HepG2 (cell line): ENCODE results near the gene PLPPR3. TPM values are rescaled to one million over a fixed set of nuclear protein-coding genes. Genes with fewer than 3 reads are reported as not detected.

ENCODE experiments used
- ATAC-seq: fragments of 200-7000 bp; cut with Tn5 transposase; 3 replicates; pipeline ENCODE4 v1.9.1; 2020; ENCODE audit warnings: mild to moderate bottlenecking, moderate library complexity
- BruUV-seq: library from RNA; stranded (reverse); fragments of 400-500 nt; replicated peaks from 2 replicates; lab custom pipeline; 2021; lab: Mats Ljungman, UMichigan
- CTCF ChIA-PET: fragments of 300-600 bp; formaldehyde crosslinking; extraction: SDS; loops from one replicate; lab custom pipeline; 2021; ENCODE audit warnings: low total read pairs, inconsistent platforms, low intra/inter-chr PET ratio; lab: Yijun Ruan, JAX
- POLR2A ChIA-PET: fragments of 350-600 bp; sonication (Branson Sonifier 250); formaldehyde crosslinking; loops from one replicate; lab custom pipeline; 2020; ENCODE audit warnings: antibody characterized with exemption, inconsistent platforms; lab: Yijun Ruan, JAX
- DNase-seq: peaks from one replicate; pipeline ENCODE4 v3.0.0-alpha.2; 2015; ENCODE audit warnings: low spot score
- FAIRE-seq: peaks from 3 replicates; lab custom pipeline; 2011; peaks lifted over from hg19 to GRCh38; lab: Jason Lieb, UNC
- H2AFZ ChIP-seq: one replicate; pipeline ENCODE4 v1.6.1; 2011; ENCODE audit warnings: low read length, inconsistent platforms
- H3K27ac ChIP-seq: fragments of 300-600 bp; 3 replicates; pipeline ENCODE4 v1.8.0; 2011; ENCODE audit warnings: mixed run types, mild to moderate bottlenecking, mixed read lengths, low read length, inconsistent platforms; ENCODE audit not compliant: insufficient read depth; ENCODE audit errors: extremely low read length
- H3K27me3 ChIP-seq, 2 experiments: fragments of 200-600 bp in 1 of 2; 2 replicates in 1 of 2; 3 replicates in 1 of 2; pipeline versions ENCODE4 v1.6.0 to v1.8.0; 2011; ENCODE audit warnings: low read length in 2 of 2, mild to moderate bottlenecking in 2 of 2, moderate library complexity in 2 of 2, inconsistent platforms in 1 of 2; ENCODE audit not compliant: insufficient read depth in 2 of 2, control insufficient read depth in 1 of 2
- H3K36me3 ChIP-seq, 2 experiments: fragments of 200-600 bp in 1 of 2; replicated peaks in 1 of 2; 2 replicates in 1 of 2; 3 replicates in 1 of 2; pipeline versions ENCODE4 v1.5.1 to v1.8.0; 2011; ENCODE audit warnings: low read length in 2 of 2, inconsistent platforms in 1 of 2; ENCODE audit not compliant: insufficient read depth in 2 of 2, control insufficient read depth in 1 of 2
- H3K4me1 ChIP-seq: 2 replicates; pipeline ENCODE4 v1.5.1; 2012; ENCODE audit warnings: low read length, inconsistent platforms; ENCODE audit not compliant: insufficient read depth
- H3K4me2 ChIP-seq: 2 replicates; pipeline ENCODE4 v1.6.0; 2011; ENCODE audit warnings: low read depth, low read length, inconsistent platforms
- H3K4me3 ChIP-seq, 3 experiments: fragments of 200-600 bp in 1 of 3; sonication (generic), shearing (Covaris generic) in 1 of 3; replicated peaks in 1 of 3; 2 replicates each; pipeline ENCODE4 v1.5.1; 2011 to 2016; ENCODE audit warnings: low read length in 3 of 3, inconsistent platforms in 2 of 3, low read depth in 2 of 3, mild to moderate bottlenecking in 2 of 3, control low read depth in 1 of 3, mixed read lengths in 1 of 3; ENCODE audit not compliant: insufficient read depth in 1 of 3
- H3K79me2 ChIP-seq: one replicate; pipeline ENCODE4 v1.6.1; 2011; ENCODE audit warnings: low read length, inconsistent platforms; ENCODE audit not compliant: insufficient read depth
- H3K9ac ChIP-seq: 2 replicates; pipeline ENCODE4 v1.6.0; 2011; ENCODE audit warnings: mild to moderate bottlenecking, low read depth, low read length, inconsistent platforms; ENCODE audit not compliant: insufficient read depth
- H3K9me3 ChIP-seq: 2 replicates; pipeline ENCODE4 v1.5.1; 2012; ENCODE audit warnings: mild to moderate bottlenecking, low read length
- H4K20me1 ChIP-seq: 2 replicates; pipeline ENCODE4 v1.6.0; 2011; ENCODE audit warnings: inconsistent platforms, mild to moderate bottlenecking, low read length, moderate library complexity; ENCODE audit not compliant: insufficient read depth
- MAFF ChIP-seq: IDR thresholded peaks from 2 replicates; pipeline ENCODE4 v1.6.1; 2011; ENCODE audit warnings: low read depth, low read length, improper control_type of control experiment
- MAFK ChIP-seq, 2 experiments: IDR thresholded peaks in 1 of 2; conservative IDR thresholded peaks in 1 of 2; 2 replicates each; pipeline ENCODE4 v1.6.1; 2011; ENCODE audit warnings: improper control_type of control experiment in 2 of 2, low read length in 2 of 2
- NFATC3 ChIP-seq: sonication (generic); formaldehyde crosslinking; IDR thresholded peaks from 2 replicates; pipeline ENCODE4 v1.5.1; 2020; ENCODE audit warnings: mild to moderate bottlenecking, missing genetic modification reagents
- RARG ChIP-seq: sonication (generic); formaldehyde crosslinking; IDR thresholded peaks from 2 replicates; pipeline ENCODE4 v1.4.0; 2020; ENCODE audit warnings: low read depth, mild to moderate bottlenecking, missing genetic modification reagents
- RCOR2 ChIP-seq: IDR thresholded peaks from 2 replicates; pipeline ENCODE4 v1.6.1; 2016; ENCODE audit warnings: missing biosample characterization, missing genetic modification reagents
- SP1 ChIP-seq, 2 experiments: fragments of 450-650 bp in 1 of 2; sonication (generic) in 1 of 2; formaldehyde crosslinking in 1 of 2; IDR thresholded peaks; 2 replicates each; pipeline versions ENCODE4 v1.4.0 to v1.6.1; 2016 to 2020; ENCODE audit warnings: missing genetic modification reagents in 1 of 2
- ZBTB7A ChIP-seq: sonication (generic); formaldehyde crosslinking; IDR thresholded peaks from 2 replicates; pipeline ENCODE4 v1.8.0; 2022; ENCODE audit warnings: mild to moderate bottlenecking, missing genetic modification reagents
- ZNF121 ChIP-seq: sonication (generic); formaldehyde crosslinking; IDR thresholded peaks from 2 replicates; pipeline ENCODE4 v1.5.0; 2020; ENCODE audit warnings: mild to moderate bottlenecking, missing genetic modification reagents
- ZNF329 ChIP-seq: sonication (generic); formaldehyde crosslinking; IDR thresholded peaks from 2 replicates; pipeline ENCODE4 v1.9.0; 2021; ENCODE audit warnings: low read depth, mild to moderate bottlenecking, missing genetic modification reagents
- ZNF816 ChIP-seq: sonication (generic); formaldehyde crosslinking; IDR thresholded peaks from 2 replicates; pipeline ENCODE4 v1.8.0; 2022; ENCODE audit warnings: missing genetic modification reagents, mild to moderate bottlenecking, borderline replicate concordance
- WGBS: methylation state at CpG from one replicate; pipeline ENCODE4 v1.1.6; 2017; ENCODE audit warnings: low lambda C conversion rate; 5-methylcytosine and 5-hydroxymethylcytosine counted together
- in situ Hi-C: cut with HindIII; loops from 2 replicates; pipeline ENCODE4 v1.10.0; 2017; ENCODE audit warnings: low pct_unique_long_range_greater_than_20kb; ENCODE audit not compliant: extremely low pct_ligation_motif_present
- intact Hi-C: fragments of 100-400 bp; cut with micrococcal nuclease; formaldehyde crosslinking; loops from one replicate; pipeline ENCODE4 v1.10.0; 2022; ENCODE audit not compliant: unreplicated experiment
- polyA plus RNA-seq, 8 experiments: library from polyadenylated mRNA; depleted of rRNA in 3 of 8; stranded (reverse) in 7 of 8; unstranded in 1 of 8; fragments of >200 nt; fragmentation: Illumina TruSeq in 4 of 8; extraction: Trizol in 4 of 8; gene quantifications; 2 replicates each; pipeline versions ENCODE4 v1.2.1 to v1.2.3, GENCODE V29; 2011 to 2016; ENCODE audit warnings: low read depth in 4 of 8, missing spikeins in 1 of 8, mixed read lengths in 1 of 8; ENCODE audit not compliant: insufficient read depth in 1 of 8
- total RNA-seq, 5 experiments: library from RNA; depleted of rRNA; stranded (reverse); fragments of >200 nt; fragmentation: Illumina TruSeq; extraction: Trizol; gene quantifications; 2 replicates each; pipeline ENCODE4 v1.2.3, GENCODE V29; 2016; ENCODE audit warnings: low read depth in 1 of 5
- TF ChIP-seq, protein P1 (sequence below): sonication (generic); formaldehyde crosslinking; IDR thresholded peaks from 2 replicates; pipeline ENCODE4 v1.5.0; 2020; ENCODE audit warnings: missing genetic modification reagents

The PLPPR3 gene
- total and polyA plus RNA-seq, 2 of the 13 experiments (the other 11 are each of a cell fraction or from before 2014, with no cell fraction given), result 0.07 to 0.16 TPM

DNA sequence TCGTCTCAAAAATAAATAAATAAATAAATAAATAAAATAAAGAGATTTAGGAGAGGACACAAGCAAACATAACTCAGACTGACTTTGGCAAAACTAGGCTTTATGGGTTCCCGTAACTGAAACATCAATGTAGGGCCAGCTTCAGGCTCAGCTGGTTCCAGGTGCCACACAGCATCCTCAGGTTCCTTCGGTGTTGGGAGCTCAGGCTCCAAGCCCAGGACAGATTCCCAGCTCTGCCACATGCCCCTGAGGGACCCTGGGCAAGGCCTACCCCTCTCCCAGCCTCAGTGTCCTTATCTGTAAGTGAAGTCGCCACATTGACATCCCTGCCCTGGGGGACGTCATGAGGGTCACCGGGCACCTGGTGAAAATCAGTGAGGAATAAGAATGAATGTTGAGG lies 52.1 kb downstream of the PLPPR3 start:
- DNase-seq (no peak), FAIRE-seq (no peak), ATAC-seq (no peak)
- in situ Hi-C loops, result loop anchor here (5.0 to 10.0 kb wide), 3 partner anchors 85 to 215 kb away; partner anchors contain the start of genes CFD, ELANE and WDR18
- BruUV-seq, result no TSS peak
- no peak overlapping the region for H3K9ac ChIP-seq
- 46% methylated on average over 6 of the region's 6 CpGs for WGBS
- H3K9me3 ChIP-seq, result no peaks in the 10 kb centered on the region
- peaks cover 33% of the 10 kb centered on the region for H3K4me1 ChIP-seq
- no peak overlapping the region for H3K27ac ChIP-seq
- no peak overlapping the region for H3K4me3 ChIP-seq
- H3K27me3 ChIP-seq, result no peaks in the 10 kb centered on the region; a peak in 1 of 5 replicates
- H3K79me2 ChIP-seq, result no peaks in the 10 kb centered on the region
- intact Hi-C loops, result loop anchor here (2.0 to 5.0 kb wide), 3 partner anchors 29 to 148 kb away; partner anchors contain the start of genes CFD and KISS1R
- ChIA-PET CTCF (interaction anchor here (1.2 to 2.4 kb wide), 4 partner anchors 20 to 152 kb away, joined by 5 to 14 read pairs (median 10); partner anchors contain the start of gene KISS1R), POLR2A (interaction anchor here (1.1 kb wide), 1 partner anchor 124 kb away, joined by 4 read pairs; the partner anchor contains the start of gene RNU6-9)
- H4K20me1 ChIP-seq, result no peaks in the 10 kb centered on the region
- TF ChIP-seq ZNF329 (CRISPR knock-in tag) (peak; percentile 98), SP1 (IDR thresholded peaks at IDR 0.05) (no peak), SP1 (CRISPR knock-in tag; IDR thresholded peaks at IDR 0.05) (no peak)
- no peak overlapping the region for H2AFZ ChIP-seq
- H3K4me2 ChIP-seq, result no peak overlapping the region
- no peaks in the 10 kb centered on the region for H3K36me3 ChIP-seq

DNA sequence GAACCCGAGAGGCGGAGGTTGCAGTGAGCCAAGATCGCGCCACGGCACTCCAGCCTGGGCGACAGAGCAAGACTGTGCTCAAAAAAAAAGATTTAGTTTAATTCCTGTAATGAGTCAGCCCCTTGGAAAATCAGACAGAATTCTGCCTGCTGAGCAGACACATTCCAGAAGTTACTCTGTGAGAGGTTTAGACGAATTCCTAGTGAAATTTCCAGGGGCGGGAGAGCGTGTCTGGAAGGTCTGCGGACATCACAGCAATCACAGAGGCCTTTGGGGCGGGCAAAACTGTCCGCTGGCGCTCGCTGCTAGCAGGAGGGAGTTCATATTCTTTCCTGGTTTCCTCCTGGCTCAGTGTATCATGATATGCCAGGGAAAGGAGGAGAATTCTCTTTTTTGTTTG lies 53.3 kb downstream of the PLPPR3 start:
- Histone ChIP-seq H3K9ac (no peak overlapping the region), H3K4me2 (peak overlapping the region; percentile 40; the same call in 1 of the 2 replicates), H3K27me3 (no peaks in the 10 kb centered on the region; a peak in 1 of 5 replicates), H3K27ac (no peak overlapping the region), H3K4me1 (peaks cover 33% of the 10 kb centered on the region), H3K9me3 (no peaks in the 10 kb centered on the region)
- ATAC-seq, result no peak
- no peak for FAIRE-seq
- in situ Hi-C loops, result loop anchor here (10.0 kb wide), 2 partner anchors 86 to 216 kb away; partner anchors contain the start of genes CFD, ELANE and WDR18
- WGBS, result 43% methylated on average over 14 of the region's 14 CpGs
- ChIA-PET CTCF (no interaction called here), POLR2A (no interaction called here)
- BruUV-seq, result no TSS peak
- DNase-seq, result no peak
- TF ChIP-seq ZNF816 (CRISPR knock-in tag), result no peak
- TF ChIP-seq ZNF121 (CRISPR knock-in tag), result no peak
- no peak for TF ChIP-seq RCOR2 (CRISPR knock-in tag)
- no peak for TF ChIP-seq ZBTB7A
- TF ChIP-seq MAFK (conservative IDR thresholded peaks at IDR 0.05 in 1 of 2, IDR thresholded peaks at IDR 0.05 in 1 of 2; ENCODE audit: low read length in 2 of 2), result peak; percentile 8 to 24; a peak in 1 of 4 replicates
- TF ChIP-seq MAFF, result peak; percentile 28; the same call in 1 of the 2 replicates
- TF ChIP-seq RARG (CRISPR knock-in tag), result no peak
- no peak for TF ChIP-seq NFATC3
- TF ChIP-seq, protein P1, sequence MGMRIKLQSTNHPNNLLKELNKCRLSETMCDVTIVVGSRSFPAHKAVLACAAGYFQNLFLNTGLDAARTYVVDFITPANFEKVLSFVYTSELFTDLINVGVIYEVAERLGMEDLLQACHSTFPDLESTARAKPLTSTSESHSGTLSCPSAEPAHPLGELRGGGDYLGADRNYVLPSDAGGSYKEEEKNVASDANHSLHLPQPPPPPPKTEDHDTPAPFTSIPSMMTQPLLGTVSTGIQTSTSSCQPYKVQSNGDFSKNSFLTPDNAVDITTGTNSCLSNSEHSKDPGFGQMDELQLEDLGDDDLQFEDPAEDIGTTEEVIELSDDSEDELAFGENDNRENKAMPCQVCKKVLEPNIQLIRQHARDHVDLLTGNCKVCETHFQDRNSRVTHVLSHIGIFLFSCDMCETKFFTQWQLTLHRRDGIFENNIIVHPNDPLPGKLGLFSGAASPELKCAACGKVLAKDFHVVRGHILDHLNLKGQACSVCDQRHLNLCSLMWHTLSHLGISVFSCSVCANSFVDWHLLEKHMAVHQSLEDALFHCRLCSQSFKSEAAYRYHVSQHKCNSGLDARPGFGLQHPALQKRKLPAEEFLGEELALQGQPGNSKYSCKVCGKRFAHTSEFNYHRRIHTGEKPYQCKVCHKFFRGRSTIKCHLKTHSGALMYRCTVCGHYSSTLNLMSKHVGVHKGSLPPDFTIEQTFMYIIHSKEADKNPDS, result no peak
- TF ChIP-seq, all 625 proteins: peak for 2
- Histone ChIP-seq H4K20me1 (no peaks in the 10 kb centered on the region), H2AFZ (no peak overlapping the region), H3K79me2 (no peaks in the 10 kb centered on the region), H3K36me3 (no peaks in the 10 kb centered on the region), H3K4me3 (no peak overlapping the region)
- intact Hi-C loops, result loop anchor here (5.0 kb wide), 1 partner anchor 149 kb away; the partner anchor contains the start of gene KISS1R
